H9 (cell line): Measurements from ENCODE around the gene MYCBPAP. TPM values are rescaled to one million over a fixed set of nuclear protein-coding genes. Genes with fewer than 3 reads are reported as not detected.

Source experiments
- DNase-seq: peaks from one replicate; pipeline ENCODE4 v3.0.0-alpha.2; 2017
- H2AFZ ChIP-seq: one replicate; pipeline ENCODE4 v1.6.1; 2013; ENCODE audit warnings: mild to moderate bottlenecking, low read length, control low read depth, moderate library complexity
- H2AK5ac ChIP-seq: 2 replicates; pipeline ENCODE4 v1.6.1; 2013; ENCODE audit warnings: low read length, control low read depth, mixed read lengths; ENCODE audit not compliant: insufficient read length
- H2BK120ac ChIP-seq: one replicate; pipeline ENCODE4 v1.6.1; 2013; ENCODE audit warnings: low read depth, mild to moderate bottlenecking, low read length, control low read depth, inconsistent platforms; ENCODE audit not compliant: poor library complexity, severe bottlenecking
- H2BK12ac ChIP-seq: 2 replicates; pipeline ENCODE4 v1.6.1; 2013; ENCODE audit warnings: low read length, control low read depth, mixed read lengths, low read depth; ENCODE audit not compliant: insufficient read length
- H2BK15ac ChIP-seq: 2 replicates; pipeline ENCODE4 v1.6.1; 2013; ENCODE audit warnings: low read depth, low read length, control low read depth
- H2BK20ac ChIP-seq: one replicate; pipeline ENCODE4 v1.6.1; 2013; ENCODE audit warnings: low read depth, mild to moderate bottlenecking, low read length, control low read depth, inconsistent platforms; ENCODE audit not compliant: poor library complexity, severe bottlenecking
- H2BK5ac ChIP-seq: 2 replicates; pipeline ENCODE4 v1.6.1; 2013; ENCODE audit warnings: low read length, control low read depth, mixed read lengths; ENCODE audit not compliant: insufficient read length
- H3K14ac ChIP-seq: 2 replicates; pipeline ENCODE4 v1.6.1; 2013; ENCODE audit warnings: low read length, control low read depth; ENCODE audit not compliant: insufficient read depth
- H3K18ac ChIP-seq: 2 replicates; pipeline ENCODE4 v1.6.1; 2013; ENCODE audit warnings: low read depth, mild to moderate bottlenecking, mixed read lengths, low read length, control low read depth; ENCODE audit not compliant: insufficient read length
- H3K23ac ChIP-seq: 2 replicates; pipeline ENCODE4 v1.6.1; 2013; ENCODE audit warnings: low read length, control low read depth, mixed read lengths, low read depth; ENCODE audit not compliant: insufficient read length
- H3K23me2 ChIP-seq: 2 replicates; pipeline ENCODE4 v1.6.1; 2013; ENCODE audit warnings: low read depth, mild to moderate bottlenecking, mixed read lengths, low read length, control low read depth; ENCODE audit not compliant: insufficient read length, poor library complexity, severe bottlenecking
- H3K27ac ChIP-seq: 2 replicates; pipeline ENCODE4 v1.5.1; 2013; ENCODE audit warnings: low read length, control low read depth, mixed read lengths, low read depth; ENCODE audit not compliant: insufficient read length
- H3K27me3 ChIP-seq: 2 replicates; pipeline ENCODE4 v1.6.1; 2013; ENCODE audit warnings: low read length, control low read depth, inconsistent platforms; ENCODE audit not compliant: insufficient read depth
- H3K4ac ChIP-seq: 2 replicates; pipeline ENCODE4 v1.6.1; 2013; ENCODE audit warnings: low read depth, mild to moderate bottlenecking, control low read depth, inconsistent platforms, low read length, moderate library complexity
- H3K4me1 ChIP-seq: 2 replicates; pipeline ENCODE4 v1.6.1; 2013; ENCODE audit warnings: low read length, control low read depth, inconsistent platforms; ENCODE audit not compliant: insufficient read depth
- H3K4me2 ChIP-seq: 2 replicates; pipeline ENCODE4 v1.6.1; 2013; ENCODE audit warnings: low read length, control low read depth, mixed read lengths; ENCODE audit not compliant: insufficient read length, insufficient read depth
- H3K56ac ChIP-seq: 2 replicates; pipeline ENCODE4 v1.6.1; 2013; ENCODE audit warnings: low read depth, mild to moderate bottlenecking, mixed read lengths, low read length, control low read depth; ENCODE audit not compliant: insufficient read length
- H3K79me1 ChIP-seq: 2 replicates; pipeline ENCODE4 v1.6.1; 2013; ENCODE audit warnings: low read depth, mild to moderate bottlenecking, moderate library complexity, low read length, control low read depth, inconsistent platforms; ENCODE audit not compliant: insufficient read depth, poor library complexity, severe bottlenecking
- H3K79me2 ChIP-seq: 2 replicates; pipeline ENCODE4 v1.6.1; 2013; ENCODE audit warnings: low read length, control low read depth, inconsistent platforms; ENCODE audit not compliant: insufficient read depth
- H3K9ac ChIP-seq: 2 replicates; pipeline ENCODE4 v1.6.1; 2013; ENCODE audit warnings: low read length, control low read depth, mixed read lengths; ENCODE audit not compliant: insufficient read length; ENCODE audit errors: extremely low read depth
- H3K9me3 ChIP-seq: one replicate; pipeline ENCODE4 v1.6.1; 2013; ENCODE audit warnings: low read depth, low read length, inconsistent platforms; ENCODE audit not compliant: control insufficient read depth
- H3T11ph ChIP-seq: one replicate; pipeline ENCODE4 v1.6.1; 2013; ENCODE audit warnings: mild to moderate bottlenecking, low read length, control low read depth, inconsistent platforms
- H4K20me1 ChIP-seq: one replicate; pipeline ENCODE4 v1.6.1; 2013; ENCODE audit not compliant: control insufficient read depth, insufficient read length, insufficient read depth
- H4K5ac ChIP-seq: 2 replicates; pipeline ENCODE4 v1.6.1; 2013; ENCODE audit warnings: low read depth, mild to moderate bottlenecking, mixed read lengths, low read length, control low read depth; ENCODE audit not compliant: insufficient read length
- H4K8ac ChIP-seq: replicated peaks from 2 replicates; pipeline ENCODE4 v1.6.1; 2013; ENCODE audit warnings: low read length, control low read depth, mixed read lengths, low read depth; ENCODE audit not compliant: insufficient read length
- H4K91ac ChIP-seq: 2 replicates; pipeline ENCODE4 v1.6.1; 2013; ENCODE audit warnings: low read depth, mild to moderate bottlenecking, moderate library complexity, mixed read lengths, low read length, control low read depth; ENCODE audit not compliant: insufficient read length
- H3K27ac Mint-ChIP-seq, 3 experiments: 2 replicates in 2 of 3; 3 replicates in 1 of 3; pipeline ENCODE4 v1.8.0; 2020 to 2021; ENCODE audit warnings: mixed read lengths in 3 of 3, mild to moderate bottlenecking in 1 of 3, moderate library complexity in 1 of 3
- H3K27me3 Mint-ChIP-seq: 2 replicates; pipeline ENCODE4 v1.8.0; 2021; ENCODE audit warnings: low read depth, mild to moderate bottlenecking, moderate library complexity, mixed read lengths
- H3K36me3 Mint-ChIP-seq, 3 experiments: 2 replicates in 2 of 3; 3 replicates in 1 of 3; pipeline ENCODE4 v1.8.0; 2020 to 2021; ENCODE audit warnings: low read depth in 3 of 3, mixed read lengths in 3 of 3; ENCODE audit not compliant: insufficient read depth in 1 of 3
- H3K4me1 Mint-ChIP-seq, 2 experiments: 2 replicates each; pipeline ENCODE4 v1.8.0; 2020; ENCODE audit warnings: mixed read lengths in 2 of 2
- H3K4me3 Mint-ChIP-seq, 2 experiments: 2 replicates in 1 of 2; 3 replicates in 1 of 2; pipeline ENCODE4 v1.8.0; 2020 to 2021; ENCODE audit warnings: mild to moderate bottlenecking in 2 of 2, mixed read lengths in 2 of 2, moderate library complexity in 1 of 2
- H3K9me3 Mint-ChIP-seq, 2 experiments: 2 replicates in 1 of 2; 3 replicates in 1 of 2; pipeline ENCODE4 v1.8.0; 2020; ENCODE audit warnings: mild to moderate bottlenecking in 2 of 2, mixed read lengths in 2 of 2, moderate library complexity in 1 of 2
- WGBS: extraction: QIAGEN DNeasy Blood & Tissue Kit; methylation state at CpG from one replicate; pipeline ENCODE4 v1.1.7; 2013; ENCODE audit warnings: missing lambda C conversion rate, low lambda C conversion rate, mixed read lengths; ENCODE audit not compliant: insufficient read length; ENCODE audit errors: extremely low coverage; 5-methylcytosine and 5-hydroxymethylcytosine counted together
- total RNA-seq: library from RNA; stranded (reverse); gene quantifications from 2 replicates; pipeline ENCODE4 v1.2.1, GENCODE V29; 2021
- TF ChIP-seq, protein P1 (sequence below): fragments of 200-600 bp; sonication (generic); conservative IDR thresholded peaks from 3 replicates; pipeline ENCODE4 v1.8.0; 2021; ENCODE audit warnings: antibody characterized with exemption, mild to moderate bottlenecking

MYCBPAP gene
- total RNA-seq, 1 experiment from 2014 or later = 1.7 TPM

DNA sequence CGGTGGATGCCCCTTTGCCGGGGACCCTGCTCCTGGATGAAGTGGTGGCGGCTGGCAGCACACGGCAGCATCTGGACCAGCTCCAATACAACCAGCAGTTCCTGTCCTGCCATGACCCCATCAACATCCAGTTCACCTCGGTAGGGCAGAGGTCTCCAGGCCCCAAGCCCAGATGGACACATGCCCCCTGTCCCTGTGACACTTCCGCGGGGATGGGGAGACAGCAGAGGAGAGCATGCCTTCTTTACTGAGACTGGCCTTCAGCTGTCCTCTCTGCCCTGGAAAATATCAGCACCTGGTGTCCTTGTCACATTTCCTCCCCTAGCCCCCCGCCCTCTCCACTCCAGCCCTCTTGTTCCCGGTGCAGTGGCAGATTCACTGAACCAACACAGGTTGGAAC is 45.8 kb upstream of the MYCBPAP start:
- Histone ChIP-seq H4K8ac (no peak overlapping the region), H3K4me2 (no peak overlapping the region), H2BK15ac (no peak overlapping the region), H3K14ac (no peak overlapping the region), H3K18ac (no peak overlapping the region), H2BK120ac (no peak overlapping the region), H3K79me2 (no peaks in the 10 kb centered on the region), H2AFZ (no peak overlapping the region), H3T11ph (no peak overlapping the region), H4K91ac (no peak overlapping the region), H2AK5ac (no peak overlapping the region), H3K9ac (no peak overlapping the region), H2BK12ac (no peak overlapping the region), H3K4ac (no peak overlapping the region), H2BK5ac (no peak overlapping the region), H3K27ac (no peak overlapping the region), H3K56ac (no peak overlapping the region), H3K27me3 (no peaks in the 10 kb centered on the region), H4K20me1 (no peaks in the 10 kb centered on the region), H4K5ac (no peak overlapping the region), H3K23me2 (peaks cover 4% of the 10 kb centered on the region), H3K79me1 (no peaks in the 10 kb centered on the region), H3K23ac (no peak overlapping the region), H2BK20ac (no peak overlapping the region), H3K4me1 (no peaks in the 10 kb centered on the region), H3K9me3 (no peaks in the 10 kb centered on the region)
- Mint-ChIP-seq H3K4me1 (peaks cover 6% of the 10 kb centered on the region in 2 experiments), H3K27ac (no peak overlapping the region), H3K27me3 (peaks cover 9% of the 10 kb centered on the region), H3K36me3 (peaks cover 0 to 4% (median 2%) of the 10 kb centered on the region in 3 experiments; a peak in 3 of 7 replicates), H3K9me3 (no peaks in the 10 kb centered on the region), H3K4me3 (no peak overlapping the region)
- no peak for DNase-seq
- no CpG with 5 or more reads among the region's 9 CpGs for WGBS
- TF ChIP-seq, protein P1, sequence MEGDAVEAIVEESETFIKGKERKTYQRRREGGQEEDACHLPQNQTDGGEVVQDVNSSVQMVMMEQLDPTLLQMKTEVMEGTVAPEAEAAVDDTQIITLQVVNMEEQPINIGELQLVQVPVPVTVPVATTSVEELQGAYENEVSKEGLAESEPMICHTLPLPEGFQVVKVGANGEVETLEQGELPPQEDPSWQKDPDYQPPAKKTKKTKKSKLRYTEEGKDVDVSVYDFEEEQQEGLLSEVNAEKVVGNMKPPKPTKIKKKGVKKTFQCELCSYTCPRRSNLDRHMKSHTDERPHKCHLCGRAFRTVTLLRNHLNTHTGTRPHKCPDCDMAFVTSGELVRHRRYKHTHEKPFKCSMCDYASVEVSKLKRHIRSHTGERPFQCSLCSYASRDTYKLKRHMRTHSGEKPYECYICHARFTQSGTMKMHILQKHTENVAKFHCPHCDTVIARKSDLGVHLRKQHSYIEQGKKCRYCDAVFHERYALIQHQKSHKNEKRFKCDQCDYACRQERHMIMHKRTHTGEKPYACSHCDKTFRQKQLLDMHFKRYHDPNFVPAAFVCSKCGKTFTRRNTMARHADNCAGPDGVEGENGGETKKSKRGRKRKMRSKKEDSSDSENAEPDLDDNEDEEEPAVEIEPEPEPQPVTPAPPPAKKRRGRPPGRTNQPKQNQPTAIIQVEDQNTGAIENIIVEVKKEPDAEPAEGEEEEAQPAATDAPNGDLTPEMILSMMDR = no peak
